HG03139 (cell line): ENCODE measurements around the gene F8.
"Not testable (repeated sequence)": the region's sequence is repeated elsewhere in the genome, so short reads cannot be mapped to it uniquely, and the experiment has no call there.

ENCODE experiments used
- ATAC-seq: cut with Tn5 transposase; IDR thresholded peaks from one replicate; pipeline ENCODE4 v1.9.1; 2021; ENCODE audit not compliant: unreplicated experiment

Gene F8

GRCh38 chrX:154986826-154987575 is 35.5 kb downstream of the F8 start:
- ATAC-seq = no peak

- ATAC-seq = no peak
Measured at GRCh38 chrX:154981116-154981411, 41.5 kb downstream of the F8 start.

GRCh38 chrX:154980330-154981115 is 42.0 kb downstream of the F8 start:
- peak; percentile 78 for ATAC-seq

GRCh38 chrX:154979629-154980028 is 42.9 kb downstream of the F8 start:
- ATAC-seq = no peak

- no peak for ATAC-seq
Measured at GRCh38 chrX:154968353-154968752, 54.2 kb downstream of the F8 start.

- no peak for ATAC-seq
Measured at GRCh38 chrX:154967603-154968002, 54.9 kb downstream of the F8 start.

GRCh38 chrX:154961947-154962346 is 60.6 kb downstream of the F8 start:
- ATAC-seq = no peak

GRCh38 chrX:154955799-154956198 is 66.7 kb downstream of the F8 start:
- ATAC-seq = not testable (repeated sequence)

- not testable (repeated sequence) for ATAC-seq
Measured at GRCh38 chrX:154939265-154939664, 83.3 kb downstream of the F8 start.

GRCh38 chrX:154924771-154925170 is 97.8 kb downstream of the F8 start:
- ATAC-seq = not testable (repeated sequence)

GRCh38 chrX:154918060-154918483 is 104.5 kb downstream of the F8 start:
- no peak for ATAC-seq

GRCh38 chrX:154914052-154914451 is 108.5 kb downstream of the F8 start:
- ATAC-seq = no peak

GRCh38 chrX:154910528-154910927 is 112.0 kb downstream of the F8 start:
- ATAC-seq = not testable (repeated sequence)

GRCh38 chrX:154910048-154910447 is 112.5 kb downstream of the F8 start:
- not testable (repeated sequence) for ATAC-seq

- ATAC-seq = no peak
Measured at GRCh38 chrX:154908821-154909220, 113.7 kb downstream of the F8 start.

- ATAC-seq = no peak
Measured at GRCh38 chrX:154902408-154902807, 120.1 kb downstream of the F8 start.

GRCh38 chrX:154900323-154900722 is 122.2 kb downstream of the F8 start:
- ATAC-seq = no peak

- ATAC-seq = no peak
Measured at GRCh38 chrX:154892296-154892695, 130.2 kb downstream of the F8 start.

- ATAC-seq = no peak
Measured at GRCh38 chrX:154890990-154891639, 131.4 kb downstream of the F8 start.

GRCh38 chrX:154886789-154887221 is 135.7 kb downstream of the F8 start:
- peak; percentile 49 for ATAC-seq

GRCh38 chrX:154886069-154886788 is 136.3 kb downstream of the F8 start, which contains the start of gene F8A1:
TSS of gene F8A1 (plus strand) at chrX:154886355. CDS start at chrX:154886375, 20 bp downstream.
- ATAC-seq = peak; percentile 64
